Measurements from ENCODE around the gene MTMR2.

- TF ChIP-seq CTCF (IDR thresholded peaks at IDR 0.05) (no peak), SREBF2 (IDR thresholded peaks at IDR 0.05) (no peak), POLR2A (IDR thresholded peaks at IDR 0.05; ENCODE audit: low read length) (no peak), RARB (CRISPR knock-in tag; IDR thresholded peaks at IDR 0.05) (no peak)
These were observed 131.2 kb downstream of the MTMR2 start for GRCh38 chr11:95792700-95793099.
